HepG2 (cell line): ENCODE results near the gene NFS1. TPM values are rescaled to one million over a fixed set of nuclear protein-coding genes. Genes with fewer than 3 reads are reported as not detected.
A peak's percentile ranks its signal among the peaks of the same experiment; 100 is the strongest.

Experiments used
- GMEB1 ChIP-seq: sonication (generic); formaldehyde crosslinking; IDR thresholded peaks from 2 replicates; pipeline ENCODE4 v1.5.1; 2020; ENCODE audit warnings: missing genetic modification reagents, mild to moderate bottlenecking, borderline replicate concordance
- GRHL1 ChIP-seq: sonication (generic); formaldehyde crosslinking; conservative IDR thresholded peaks from 2 replicates; pipeline ENCODE4 v1.8.0; 2022; ENCODE audit warnings: missing genetic modification reagents
- GZF1 ChIP-seq: sonication (generic); formaldehyde crosslinking; IDR thresholded peaks from 2 replicates; pipeline ENCODE4 v1.5.1; 2020; ENCODE audit warnings: mild to moderate bottlenecking, missing genetic modification reagents
- MTA1 ChIP-seq: sonication (generic); formaldehyde crosslinking; IDR thresholded peaks from 2 replicates; pipeline ENCODE4 v1.4.0; 2020; ENCODE audit warnings: missing genetic modification reagents, mild to moderate bottlenecking, borderline replicate concordance
- PPARG ChIP-seq: conservative IDR thresholded peaks from 2 replicates; pipeline ENCODE4 v1.6.1; 2016; ENCODE audit warnings: missing biosample characterization, missing genetic modification reagents
- ZBTB3 ChIP-seq: sonication (generic); formaldehyde crosslinking; IDR thresholded peaks from 2 replicates; pipeline ENCODE4 v1.4.0; 2020; ENCODE audit warnings: low read depth, mild to moderate bottlenecking, moderate library complexity, missing genetic modification reagents, borderline replicate concordance
- ZBTB40 ChIP-seq, 2 experiments: fragments of 450-650 bp in 1 of 2; sonication (generic) in 1 of 2; formaldehyde crosslinking in 1 of 2; IDR thresholded peaks; 2 replicates each; pipeline versions ENCODE4 v1.6.1 to v1.8.0; 2016 to 2022; ENCODE audit warnings: antibody characterized with exemption in 1 of 2, mild to moderate bottlenecking in 1 of 2, missing genetic modification reagents in 1 of 2
- ZNF691 ChIP-seq: sonication (generic); formaldehyde crosslinking; IDR thresholded peaks from 2 replicates; pipeline ENCODE4 v1.4.0; 2020; ENCODE audit warnings: missing genetic modification reagents, low read depth, mild to moderate bottlenecking, borderline replicate concordance
- ZNF839 ChIP-seq: sonication (generic); formaldehyde crosslinking; IDR thresholded peaks from 2 replicates; pipeline ENCODE4 v1.4.0; 2020; ENCODE audit warnings: missing genetic modification reagents, mild to moderate bottlenecking, borderline replicate concordance
- ZZZ3 ChIP-seq: sonication (generic); formaldehyde crosslinking; IDR thresholded peaks from 2 replicates; pipeline ENCODE4 v1.4.0; 2020; ENCODE audit warnings: missing genetic modification reagents, mild to moderate bottlenecking, borderline replicate concordance
- polyA plus RNA-seq, 8 experiments: library from polyadenylated mRNA; depleted of rRNA in 3 of 8; stranded (reverse) in 7 of 8; unstranded in 1 of 8; fragments of >200 nt; fragmentation: Illumina TruSeq in 4 of 8; extraction: Trizol in 4 of 8; gene quantifications; 2 replicates each; pipeline versions ENCODE4 v1.2.1 to v1.2.3, GENCODE V29; 2011 to 2016; ENCODE audit warnings: low read depth in 4 of 8, missing spikeins in 1 of 8, mixed read lengths in 1 of 8; ENCODE audit not compliant: insufficient read depth in 1 of 8
- total RNA-seq, 5 experiments: library from RNA; depleted of rRNA; stranded (reverse); fragments of >200 nt; fragmentation: Illumina TruSeq; extraction: Trizol; gene quantifications; 2 replicates each; pipeline ENCODE4 v1.2.3, GENCODE V29; 2016; ENCODE audit warnings: low read depth in 1 of 5

NFS1 gene
- total and polyA plus RNA-seq, 2 of the 13 experiments (the other 11 are each of a cell fraction or from before 2014, with no cell fraction given) = 65.9 to 88.1 TPM

GRCh38 chr20:35741892-35742740, 43.0 kb upstream of the NFS1 start, which contains the start of gene RBM39 (continued):
- TF ChIP-seq GMEB1 (CRISPR knock-in tag) (peak; percentile 95), PPARG (CRISPR knock-in tag) (peak; percentile 72), GZF1 (peak; percentile 87; the same call in 1 of the 2 replicates), ZBTB3 (CRISPR knock-in tag) (0 out of 2 replicates have a peak, but pooled peaks have one; percentile 68), ZBTB40 (IDR thresholded peaks at IDR 0.05) (no peak), ZBTB40 (CRISPR knock-in tag; IDR thresholded peaks at IDR 0.05) (peak; percentile 90), ZNF839 (CRISPR knock-in tag) (peak; percentile 89), GRHL1 (CRISPR knock-in tag) (no peak), ZNF691 (CRISPR knock-in tag) (peak; percentile 35), MTA1 (peak; percentile 88), ZZZ3 (peak; percentile 100)
